RWPE1 (cell line): ENCODE results near the gene ELOVL7.
"Not testable (repeated sequence)": the region's sequence is repeated elsewhere in the genome, so short reads cannot be mapped to it uniquely, and the experiment has no call there.

Experiments
- CTCF ChIA-PET: fragments of 350-600 bp; sonication (Branson Sonifier 250); formaldehyde crosslinking; extraction: SDS; loops from one replicate; lab custom pipeline; 2021; lab: Yijun Ruan, JAX
- POLR2A ChIA-PET: fragments of 400-600 bp; formaldehyde crosslinking; extraction: SDS; loops from one replicate; lab custom pipeline; 2020; ENCODE audit warnings: antibody characterized with exemption; ENCODE audit not compliant: low non-redundant PET; lab: Yijun Ruan, JAX
- DNase-seq: peaks from one replicate; pipeline ENCODE4 v3.0.0; 2012; ENCODE audit warnings: low spot score
- H3K27ac ChIP-seq: fragments of 450-650 bp; 2 replicates; pipeline ENCODE4 v1.5.1; 2017
- TF ChIP-seq, protein P1 (sequence below): fragments of 450-650 bp; conservative IDR thresholded peaks from 2 replicates; pipeline ENCODE4 v1.5.1; 2017; ENCODE audit warnings: low read depth, mild to moderate bottlenecking

The ELOVL7 gene

DNA sequence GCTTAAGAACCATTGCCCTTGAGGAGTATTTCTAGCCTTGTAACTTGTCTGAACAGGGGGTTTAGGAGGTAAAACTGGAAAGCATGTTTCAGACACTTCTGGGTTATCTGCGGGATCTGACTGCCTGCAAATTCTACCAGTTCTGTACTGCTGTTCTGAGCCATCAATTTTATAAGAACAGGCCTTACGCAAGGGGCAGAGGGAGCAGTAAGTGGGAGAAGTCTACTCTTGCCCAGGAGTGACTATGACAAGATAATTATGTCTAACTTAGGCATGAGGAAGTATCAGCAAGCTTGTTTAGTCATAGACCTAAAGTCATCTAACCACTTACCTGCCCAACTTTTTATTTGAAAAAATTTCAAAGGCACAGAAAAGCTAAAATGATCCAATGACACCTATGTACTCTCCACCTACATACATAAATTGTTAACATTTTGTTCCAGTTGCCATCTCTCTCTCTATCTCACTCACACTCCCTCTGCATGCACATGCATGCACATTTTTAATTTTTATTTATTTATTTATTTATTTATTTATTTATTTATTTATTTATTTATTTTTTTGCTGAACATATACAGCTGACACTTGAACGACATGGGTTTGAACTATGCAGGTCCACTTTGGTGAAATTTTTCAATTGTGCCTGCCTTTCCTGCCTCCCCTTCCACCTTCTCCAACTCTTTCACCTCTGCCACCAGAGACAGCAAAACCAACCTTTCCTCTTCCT lies 125.7 kb downstream of the ELOVL7 start:
- POLR2A ChIA-PET = interaction anchor here (0.5 to 0.7 kb wide), 3 partner anchors 10 to 1069 kb away, joined by 3 to 4 read pairs (median 3); no protein-coding TSS in a partner anchor
- DNase-seq = peak; percentile 82
- CTCF ChIA-PET = interaction anchor here (0.5 to 1.0 kb wide), 7 partner anchors 11 to 1425 kb away, joined by 3 to 6 read pairs (median 3); no protein-coding TSS in a partner anchor
- H3K27ac ChIP-seq = no peak overlapping the region
- TF ChIP-seq, protein P1, sequence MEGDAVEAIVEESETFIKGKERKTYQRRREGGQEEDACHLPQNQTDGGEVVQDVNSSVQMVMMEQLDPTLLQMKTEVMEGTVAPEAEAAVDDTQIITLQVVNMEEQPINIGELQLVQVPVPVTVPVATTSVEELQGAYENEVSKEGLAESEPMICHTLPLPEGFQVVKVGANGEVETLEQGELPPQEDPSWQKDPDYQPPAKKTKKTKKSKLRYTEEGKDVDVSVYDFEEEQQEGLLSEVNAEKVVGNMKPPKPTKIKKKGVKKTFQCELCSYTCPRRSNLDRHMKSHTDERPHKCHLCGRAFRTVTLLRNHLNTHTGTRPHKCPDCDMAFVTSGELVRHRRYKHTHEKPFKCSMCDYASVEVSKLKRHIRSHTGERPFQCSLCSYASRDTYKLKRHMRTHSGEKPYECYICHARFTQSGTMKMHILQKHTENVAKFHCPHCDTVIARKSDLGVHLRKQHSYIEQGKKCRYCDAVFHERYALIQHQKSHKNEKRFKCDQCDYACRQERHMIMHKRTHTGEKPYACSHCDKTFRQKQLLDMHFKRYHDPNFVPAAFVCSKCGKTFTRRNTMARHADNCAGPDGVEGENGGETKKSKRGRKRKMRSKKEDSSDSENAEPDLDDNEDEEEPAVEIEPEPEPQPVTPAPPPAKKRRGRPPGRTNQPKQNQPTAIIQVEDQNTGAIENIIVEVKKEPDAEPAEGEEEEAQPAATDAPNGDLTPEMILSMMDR = no peak

DNA sequence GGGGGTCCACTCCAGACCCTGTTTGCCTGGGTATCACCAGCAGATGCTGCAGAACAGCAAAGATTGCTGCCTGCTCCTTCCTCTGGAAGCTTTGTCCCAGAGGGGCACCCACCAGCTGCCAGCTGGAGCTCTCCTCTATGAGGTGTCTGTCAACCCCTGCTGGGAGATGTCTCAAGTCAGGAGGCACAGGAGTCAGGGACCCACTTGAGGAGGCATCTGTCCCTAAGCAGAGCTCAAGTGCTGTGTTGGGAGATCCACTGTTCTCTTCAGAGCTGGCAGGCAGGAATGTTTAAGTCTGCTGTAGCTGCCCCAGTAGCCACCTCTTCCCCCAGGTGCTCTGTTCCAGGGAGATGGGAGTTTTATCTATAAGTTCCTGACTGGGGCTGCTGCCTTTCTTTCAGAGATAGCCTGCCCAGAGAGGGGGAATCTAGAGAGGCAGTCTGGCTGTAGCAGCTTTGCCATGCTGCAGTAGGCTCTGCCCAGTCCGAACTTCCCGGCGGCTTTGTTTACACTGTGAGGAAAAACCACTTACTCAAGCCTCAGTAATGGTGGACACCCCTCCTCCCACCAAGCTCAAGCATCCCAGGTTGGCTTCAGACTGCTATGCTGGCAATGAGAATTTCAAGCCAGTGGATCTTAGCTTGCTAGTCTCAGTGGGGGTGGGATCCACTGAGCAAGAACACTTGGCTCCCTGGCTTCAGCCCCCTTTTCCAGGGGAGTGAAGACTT lies 128.7 kb downstream of the ELOVL7 start:
- CTCF ChIA-PET = interaction anchor here (0.6 kb wide), 1 partner anchor 331 kb away, joined by 3 read pairs; no protein-coding TSS in a partner anchor
- H3K27ac ChIP-seq, DNase-seq, POLR2A ChIA-PET: not testable (repeated sequence)

DNA sequence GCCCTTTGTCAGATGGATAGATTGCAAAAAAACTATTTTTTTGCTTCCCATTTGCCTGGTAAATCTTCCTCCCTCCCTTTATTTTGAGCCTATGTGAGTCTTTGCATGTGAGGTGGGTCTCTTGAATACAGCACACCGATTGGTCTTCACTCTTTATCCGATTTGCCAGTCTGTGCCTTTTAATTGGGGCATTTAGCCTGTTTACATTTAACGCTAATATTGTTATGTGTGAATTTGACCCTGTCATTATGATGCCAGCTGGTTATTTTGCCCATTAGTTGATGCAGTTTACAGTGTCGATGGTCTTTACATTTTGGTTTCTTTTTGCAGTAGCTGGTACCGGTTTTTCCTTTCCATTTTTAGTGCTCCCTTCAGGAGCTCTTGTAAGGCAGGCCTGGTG lies 131.1 kb downstream of the ELOVL7 start:
- H3K27ac ChIP-seq = no peak overlapping the region
- CTCF ChIA-PET = no interaction called here
- no peak for DNase-seq
- TF ChIP-seq, protein P1 = no peak
- POLR2A ChIA-PET = no interaction called here

DNA sequence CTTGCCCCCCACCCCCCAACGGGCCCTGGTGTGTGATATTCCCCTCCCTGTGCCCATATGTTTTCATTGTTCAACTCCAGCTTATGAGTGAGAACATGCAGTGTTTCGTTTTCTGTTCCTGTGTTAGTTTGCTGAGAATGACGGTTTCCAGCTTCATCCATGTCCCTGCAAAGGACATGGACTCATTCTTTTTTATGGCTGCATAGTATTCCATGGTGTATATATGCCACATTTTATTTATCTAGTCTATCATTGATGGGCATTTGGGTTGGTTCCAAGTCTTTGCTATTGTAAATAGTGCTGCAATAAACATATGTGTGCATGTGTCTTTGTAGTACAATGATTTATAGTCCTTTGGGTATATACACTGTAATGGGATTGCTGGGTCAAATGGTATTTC lies 132.2 kb downstream of the ELOVL7 start:
- DNase-seq, POLR2A ChIA-PET, H3K27ac ChIP-seq: not testable (repeated sequence)
- CTCF ChIA-PET = interaction anchor here (0.5 to 0.6 kb wide), 2 partner anchors 9 to 1496 kb away, joined by 3 read pairs; no protein-coding TSS in a partner anchor

DNA sequence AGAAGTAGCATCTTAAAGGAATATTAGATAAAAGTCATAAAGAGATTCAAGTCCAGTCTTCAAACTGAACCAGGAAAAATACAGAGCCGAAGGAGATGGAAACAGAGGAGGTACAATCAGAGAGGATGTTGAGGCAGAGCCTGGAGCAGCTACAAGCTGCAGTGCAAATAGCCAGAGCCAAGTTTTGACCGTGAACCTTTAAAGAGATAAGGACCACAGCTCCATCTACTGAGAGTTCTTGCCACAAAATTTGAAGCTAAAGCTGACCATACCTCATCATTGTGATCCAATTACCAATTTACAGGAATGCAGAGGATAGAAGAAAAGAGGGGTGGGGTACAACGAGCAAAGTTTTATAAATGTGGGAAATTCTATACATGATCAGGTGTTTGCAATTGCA lies 133.7 kb downstream of the ELOVL7 start:
- ChIA-PET CTCF (interaction anchor here (0.5 to 1.4 kb wide), 4 partner anchors 9 to 185 kb away, joined by 3 to 4 read pairs (median 4); no protein-coding TSS in a partner anchor), POLR2A (interaction anchor here (1.6 kb wide), 1 partner anchor 10 kb away, joined by 3 read pairs; the partner anchor contains the start of gene DEPDC1B)
- no peak overlapping the region for H3K27ac ChIP-seq
- TF ChIP-seq, protein P1 = no peak
- no peak for DNase-seq

DNA sequence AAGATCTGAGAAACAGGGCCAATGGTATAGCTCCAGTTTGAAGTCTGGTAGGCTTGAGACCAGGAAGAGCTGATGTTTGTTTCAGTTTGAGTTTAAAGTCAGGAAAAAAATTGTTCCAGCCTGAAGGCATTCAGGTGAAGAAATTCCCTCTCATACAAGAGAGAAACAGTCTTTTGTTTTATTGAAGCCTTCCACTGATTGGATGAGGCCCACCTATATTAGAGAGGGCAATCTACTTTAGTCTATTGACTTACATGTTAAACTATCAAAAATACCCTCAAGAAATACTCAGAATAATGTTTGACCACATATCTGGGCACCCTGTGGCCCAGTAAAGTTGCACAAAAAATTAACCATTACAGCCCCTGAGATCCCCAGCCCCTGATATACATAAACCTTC lies 138.9 kb downstream of the ELOVL7 start:
- no peak overlapping the region for H3K27ac ChIP-seq
- POLR2A ChIA-PET = no interaction called here
- TF ChIP-seq, protein P1 = no peak
- CTCF ChIA-PET = interaction anchor here (2.0 kb wide), 1 partner anchor 17 kb away, joined by 8 read pairs; no protein-coding TSS in a partner anchor
- DNase-seq = no peak

DNA sequence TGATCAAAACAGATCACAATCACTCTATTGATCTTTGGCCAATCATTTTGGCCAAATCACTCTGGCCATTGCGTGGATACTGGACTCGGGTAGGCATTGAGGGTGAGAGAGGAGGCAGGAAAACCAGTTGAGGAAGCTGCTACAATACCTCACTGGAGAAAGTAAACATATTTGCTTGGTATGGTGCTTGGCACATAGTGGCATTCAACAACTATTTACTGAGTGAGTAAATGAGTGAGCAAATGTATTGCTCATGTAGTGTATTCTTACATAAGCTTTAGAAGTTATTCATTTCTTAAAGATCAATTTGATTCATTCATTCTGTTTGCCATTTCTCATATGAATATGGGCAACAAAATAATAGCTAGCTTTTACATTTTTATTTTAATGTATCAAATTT lies 140.1 kb downstream of the ELOVL7 start:
- no peak for DNase-seq
- TF ChIP-seq, protein P1 = no peak
- CTCF ChIA-PET = interaction anchor here (0.7 to 2.0 kb wide), 2 partner anchors 16 to 1843 kb away, joined by 7 to 8 read pairs; no protein-coding TSS in a partner anchor
- POLR2A ChIA-PET = no interaction called here
- H3K27ac ChIP-seq = no peak overlapping the region
